ENCODE measurements around the gene MORC1.

MORC1 gene

DNA sequence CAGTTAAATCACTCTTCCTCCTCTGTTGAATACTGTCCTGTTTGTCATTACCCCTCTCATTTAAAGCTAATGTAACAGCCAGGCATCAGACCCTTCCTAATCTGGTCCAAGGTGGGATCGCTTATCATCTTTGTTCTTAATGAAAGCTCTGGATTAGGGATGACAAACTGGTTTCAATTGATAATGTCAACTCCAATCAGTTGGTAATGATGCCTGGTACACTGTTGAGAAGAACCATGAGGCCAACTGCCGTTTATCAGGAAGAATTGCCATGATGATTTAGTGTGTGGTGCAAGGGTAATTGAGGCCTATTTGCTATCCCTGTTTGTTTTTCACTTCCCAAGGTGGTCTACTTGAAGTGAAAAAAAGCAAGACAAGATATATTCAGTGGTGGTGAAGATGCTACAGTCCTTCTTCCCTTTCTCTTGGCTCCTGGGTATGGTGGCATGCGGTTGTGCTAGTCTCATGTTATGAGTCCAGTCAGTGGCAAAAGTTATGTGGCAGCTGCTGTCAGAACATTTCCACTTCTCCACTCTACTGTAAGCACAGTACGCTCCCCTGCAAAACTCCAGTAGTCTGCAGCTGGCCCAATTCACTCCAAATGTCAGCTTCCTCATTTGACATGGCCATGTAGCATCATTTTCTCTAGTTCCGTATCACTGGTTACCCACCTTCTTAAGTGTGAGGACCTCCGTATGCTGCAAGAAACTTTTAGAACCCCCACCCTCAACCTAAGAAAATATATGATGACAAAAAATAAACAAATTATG is 72.5 kb downstream of the MORC1 start:
- TF ChIP-seq, protein P1, sequence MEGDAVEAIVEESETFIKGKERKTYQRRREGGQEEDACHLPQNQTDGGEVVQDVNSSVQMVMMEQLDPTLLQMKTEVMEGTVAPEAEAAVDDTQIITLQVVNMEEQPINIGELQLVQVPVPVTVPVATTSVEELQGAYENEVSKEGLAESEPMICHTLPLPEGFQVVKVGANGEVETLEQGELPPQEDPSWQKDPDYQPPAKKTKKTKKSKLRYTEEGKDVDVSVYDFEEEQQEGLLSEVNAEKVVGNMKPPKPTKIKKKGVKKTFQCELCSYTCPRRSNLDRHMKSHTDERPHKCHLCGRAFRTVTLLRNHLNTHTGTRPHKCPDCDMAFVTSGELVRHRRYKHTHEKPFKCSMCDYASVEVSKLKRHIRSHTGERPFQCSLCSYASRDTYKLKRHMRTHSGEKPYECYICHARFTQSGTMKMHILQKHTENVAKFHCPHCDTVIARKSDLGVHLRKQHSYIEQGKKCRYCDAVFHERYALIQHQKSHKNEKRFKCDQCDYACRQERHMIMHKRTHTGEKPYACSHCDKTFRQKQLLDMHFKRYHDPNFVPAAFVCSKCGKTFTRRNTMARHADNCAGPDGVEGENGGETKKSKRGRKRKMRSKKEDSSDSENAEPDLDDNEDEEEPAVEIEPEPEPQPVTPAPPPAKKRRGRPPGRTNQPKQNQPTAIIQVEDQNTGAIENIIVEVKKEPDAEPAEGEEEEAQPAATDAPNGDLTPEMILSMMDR (IDR thresholded peaks at IDR 0.05; ENCODE audit: low read length, missing control alignments) = no peak
- H3K4me3 ChIP-seq (replicated peaks; ENCODE audit: low read depth, low read length) = no peak overlapping the region
- DNase-seq (ENCODE audit: low read depth) = no peak

DNA sequence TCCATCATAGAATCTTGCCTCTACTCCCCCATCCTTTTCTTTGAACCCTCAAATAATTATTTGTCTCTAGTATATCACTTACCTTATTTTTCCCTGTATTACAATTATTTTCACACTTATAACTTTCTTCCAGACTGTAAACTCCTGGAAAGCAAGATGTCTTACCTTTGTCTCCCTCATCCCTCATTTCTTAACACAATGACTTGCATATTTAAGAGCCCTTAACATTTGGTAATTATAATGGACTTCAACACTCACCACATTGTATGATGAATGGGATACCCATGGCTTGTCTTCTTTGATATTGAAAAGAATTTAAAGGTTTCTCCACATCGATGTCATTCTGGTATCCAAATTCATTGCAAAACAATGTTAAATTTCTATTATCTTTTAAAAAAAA is 82.9 kb downstream of the MORC1 start:
- H3K4me3 ChIP-seq (replicated peaks; ENCODE audit: low read depth, low read length) = no peak overlapping the region
- TF ChIP-seq, protein P1 (IDR thresholded peaks at IDR 0.05; ENCODE audit: low read length, missing control alignments) = no peak
- DNase-seq (ENCODE audit: low read depth) = no peak

DNA sequence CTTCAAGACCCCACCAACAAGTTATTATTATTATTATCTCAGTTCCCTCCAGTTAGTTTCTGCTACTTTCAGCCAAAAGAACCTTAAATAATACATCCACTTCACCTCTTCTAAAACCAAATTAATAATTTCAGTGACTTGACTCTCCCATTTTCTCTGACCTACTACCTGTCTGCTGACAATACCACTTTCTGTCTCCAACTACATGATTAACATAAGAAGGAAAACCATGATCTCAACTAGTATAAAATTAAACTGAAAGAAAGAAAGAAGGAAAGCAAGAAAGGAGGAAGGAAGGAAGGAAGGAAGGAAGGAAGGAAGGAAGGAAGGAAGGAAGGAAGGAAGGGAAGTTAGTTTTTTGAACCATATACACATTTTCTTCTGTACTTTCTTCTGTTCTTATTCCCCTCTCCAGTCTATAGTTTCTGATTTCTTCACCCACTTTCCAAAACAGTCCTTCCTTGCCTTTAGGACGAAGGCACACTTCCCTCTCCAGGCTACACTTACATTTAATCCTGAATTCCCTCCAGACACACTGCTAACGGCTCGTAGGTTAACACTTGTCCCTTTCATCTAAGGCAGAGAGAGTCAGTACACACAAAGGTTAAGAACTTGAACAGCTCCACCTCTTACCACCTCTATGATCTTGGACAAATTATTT is 84.8 kb downstream of the MORC1 start:
- no peak overlapping the region for H3K4me3 ChIP-seq (replicated peaks; ENCODE audit: low read depth, low read length)
- DNase-seq (ENCODE audit: low read depth) = no peak
- TF ChIP-seq, protein P1 (IDR thresholded peaks at IDR 0.05; ENCODE audit: low read length, missing control alignments) = no peak

DNA sequence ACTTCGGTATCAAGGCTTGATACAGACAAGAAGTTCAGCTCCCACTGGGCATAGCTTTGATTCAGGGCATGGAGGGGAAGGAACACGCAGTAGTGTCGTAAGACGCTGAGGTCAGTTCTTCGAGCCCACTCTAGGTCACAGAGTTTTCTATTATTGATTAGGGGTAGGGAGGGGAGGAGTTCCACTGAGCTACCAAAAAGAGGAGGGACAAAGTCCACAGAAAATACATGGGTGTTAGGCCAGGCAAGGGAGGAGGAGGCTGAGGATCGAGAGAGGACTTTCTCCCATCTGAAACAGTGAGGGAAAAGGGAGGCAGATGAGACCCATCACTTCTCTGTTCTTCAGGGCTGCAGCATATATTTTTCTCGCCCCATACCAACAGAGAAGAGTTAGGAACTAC is 89.2 kb downstream of the MORC1 start:
- H3K4me3 ChIP-seq (replicated peaks; ENCODE audit: low read depth, low read length) = no peak overlapping the region
- no peak for DNase-seq (ENCODE audit: low read depth)
- TF ChIP-seq, protein P1 (IDR thresholded peaks at IDR 0.05; ENCODE audit: low read length, missing control alignments) = no peak

DNA sequence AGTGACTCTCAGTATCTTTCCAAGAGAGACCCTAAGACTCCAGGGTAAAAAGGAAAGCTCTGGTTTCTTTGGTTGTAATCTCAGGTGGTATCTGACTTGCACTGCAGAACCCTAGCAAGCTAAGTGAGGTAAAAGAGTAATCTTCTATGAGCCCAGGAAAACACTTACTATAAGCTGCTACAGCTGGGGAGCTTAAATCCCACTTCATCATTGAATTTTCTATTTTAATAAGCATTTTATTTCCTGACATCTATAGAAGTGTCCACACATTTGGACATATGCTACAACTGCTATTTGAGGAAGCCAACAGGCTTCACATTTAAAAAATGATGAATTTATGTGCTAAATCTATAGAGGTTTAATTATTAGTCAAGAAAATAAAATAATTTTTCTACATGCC is 91.1 kb downstream of the MORC1 start:
- no peak for DNase-seq (ENCODE audit: low read depth)
- H3K4me3 ChIP-seq (replicated peaks; ENCODE audit: low read depth, low read length) = no peak overlapping the region

DNA sequence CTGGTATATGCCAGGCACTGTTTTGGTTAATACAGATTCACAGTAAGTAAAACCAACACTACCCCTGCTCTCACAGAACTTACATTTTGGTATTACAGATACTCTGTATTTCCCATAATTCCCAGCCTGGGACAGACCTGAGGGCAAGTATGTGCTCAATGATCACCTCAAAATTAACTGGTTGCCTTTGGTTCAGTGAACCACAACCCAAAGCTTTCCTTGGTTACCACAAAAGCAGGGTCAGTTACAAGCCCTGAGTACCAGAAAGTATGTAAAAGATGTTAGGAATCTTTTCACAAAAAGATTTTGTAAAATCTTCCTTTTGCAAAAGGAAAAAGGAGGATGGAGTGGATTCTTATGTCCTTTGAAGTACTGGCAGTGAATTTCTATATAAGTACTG is 92.0 kb downstream of the MORC1 start:
- H3K4me3 ChIP-seq (replicated peaks; ENCODE audit: low read depth, low read length) = no peak overlapping the region
- TF ChIP-seq, protein P1 (IDR thresholded peaks at IDR 0.05; ENCODE audit: low read length, missing control alignments) = no peak
- no peak for DNase-seq (ENCODE audit: low read depth)

More for the DNA sequence above, 91.1 kb downstream of the MORC1 start:
- TF ChIP-seq, protein P1 (IDR thresholded peaks at IDR 0.05; ENCODE audit: low read length, missing control alignments) = no peak

Measured in fibroblast of pulmonary artery (primary cell).